Central memory CD8-positive, alpha-beta T cell (primary cell): Measurements from ENCODE around the gene UBAC1.
A peak's percentile ranks its signal among the peaks of the same experiment; 100 is the strongest.

Experiments
- ATAC-seq: fragments of 150-1000 bp; cut with Tn5 transposase; replicated peaks from 2 replicates; pipeline ENCODE4 v1.10.0; 2022; ENCODE audit warnings: mild to moderate bottlenecking, moderate FRiP score, moderate number of reproducible peaks; ENCODE audit not compliant: poor library complexity, severe bottlenecking; ENCODE audit errors: extremely low read depth
- DNase-seq, 2 donors: peaks; one replicate each; pipeline ENCODE4 v3.0.0; 2021; ENCODE audit warnings: low spot score in 2 of 2
- H3K27ac Mint-ChIP-seq: one replicate; pipeline ENCODE4 v1.8.0; 2022; ENCODE audit warnings: low read depth, mild to moderate bottlenecking, moderate library complexity, mixed read lengths
- H3K27me3 Mint-ChIP-seq: one replicate; pipeline ENCODE4 v1.8.0; 2022; ENCODE audit warnings: mixed read lengths
- H3K36me3 Mint-ChIP-seq: one replicate; pipeline ENCODE4 v1.8.0; 2022; ENCODE audit warnings: mild to moderate bottlenecking, moderate library complexity, mixed read lengths; ENCODE audit not compliant: insufficient read depth
- H3K4me1 Mint-ChIP-seq: one replicate; pipeline ENCODE4 v1.8.0; 2022; ENCODE audit warnings: mixed read lengths
- H3K4me3 Mint-ChIP-seq: one replicate; pipeline ENCODE4 v1.8.0; 2022; ENCODE audit warnings: mild to moderate bottlenecking, moderate library complexity, mixed read lengths
- H3K9me3 Mint-ChIP-seq: one replicate; pipeline ENCODE4 v1.8.0; 2022; ENCODE audit warnings: mixed read lengths

UBAC1 gene

GRCh38 chr9:135930446-135931345 lies 30.5 kb downstream of the UBAC1 start:
- Mint-ChIP-seq H3K9me3 (no peaks in the 10 kb centered on the region), H3K4me3 (no peak overlapping the region), H3K4me1 (no peaks in the 10 kb centered on the region), H3K27ac (no peak overlapping the region), H3K36me3 (peaks cover 20% of the 10 kb centered on the region), H3K27me3 (no peaks in the 10 kb centered on the region)
- no peak for DNase-seq
- ATAC-seq: no peak

GRCh38 chr9:135929656-135930445 lies 31.3 kb downstream of the UBAC1 start:
- Mint-ChIP-seq H3K36me3 (peaks cover 18% of the 10 kb centered on the region), H3K27ac (no peak overlapping the region), H3K4me3 (no peak overlapping the region), H3K9me3 (no peaks in the 10 kb centered on the region), H3K27me3 (no peaks in the 10 kb centered on the region), H3K4me1 (no peaks in the 10 kb centered on the region)
- no peak for DNase-seq
- no peak for ATAC-seq

- no peak for ATAC-seq
- no peak overlapping the region for H3K4me3 Mint-ChIP-seq
- no peaks in the 10 kb centered on the region for H3K4me1 Mint-ChIP-seq
- H3K36me3 Mint-ChIP-seq: peaks cover 16% of the 10 kb centered on the region
- DNase-seq: no peak
- no peaks in the 10 kb centered on the region for H3K9me3 Mint-ChIP-seq
- no peak overlapping the region for H3K27ac Mint-ChIP-seq
- H3K27me3 Mint-ChIP-seq: no peaks in the 10 kb centered on the region
Observed at GRCh38 chr9:135928731-135929655, 32.2 kb downstream of the UBAC1 start.

GRCh38 chr9:135928074-135928730 lies 33.0 kb downstream of the UBAC1 start:
- H3K27ac Mint-ChIP-seq: no peak overlapping the region

GRCh38 chr9:135927195-135928013 lies 33.8 kb downstream of the UBAC1 start:
- H3K4me3 Mint-ChIP-seq: no peak overlapping the region

More at GRCh38 chr9:135928074-135928730, 33.0 kb downstream of the UBAC1 start:
- Mint-ChIP-seq H3K9me3 (no peaks in the 10 kb centered on the region), H3K36me3 (peaks cover 14% of the 10 kb centered on the region), H3K4me3 (no peak overlapping the region), H3K27me3 (no peaks in the 10 kb centered on the region), H3K4me1 (no peaks in the 10 kb centered on the region)
- ATAC-seq (no peak), DNase-seq (no peak)

GRCh38 chr9:135926402-135927194 lies 34.6 kb downstream of the UBAC1 start:
- no peaks in the 10 kb centered on the region for H3K4me1 Mint-ChIP-seq
- H3K27ac Mint-ChIP-seq: no peak overlapping the region
- DNase-seq (no peak), ATAC-seq (peak; percentile 40)
- peaks cover 7% of the 10 kb centered on the region for H3K36me3 Mint-ChIP-seq
- no peaks in the 10 kb centered on the region for H3K9me3 Mint-ChIP-seq
- no peak overlapping the region for H3K4me3 Mint-ChIP-seq
- H3K27me3 Mint-ChIP-seq: no peaks in the 10 kb centered on the region

More at GRCh38 chr9:135927195-135928013, 33.8 kb downstream of the UBAC1 start:
- DNase-seq (no peak), ATAC-seq (no peak)
- Mint-ChIP-seq H3K4me1 (no peaks in the 10 kb centered on the region), H3K27me3 (no peaks in the 10 kb centered on the region), H3K9me3 (no peaks in the 10 kb centered on the region), H3K27ac (no peak overlapping the region), H3K36me3 (peaks cover 10% of the 10 kb centered on the region)

- DNase-seq (no peak), ATAC-seq (no peak)
- Mint-ChIP-seq H3K36me3 (peaks cover 3% of the 10 kb centered on the region), H3K27me3 (no peaks in the 10 kb centered on the region), H3K4me3 (no peak overlapping the region), H3K27ac (no peak overlapping the region), H3K9me3 (no peaks in the 10 kb centered on the region), H3K4me1 (no peaks in the 10 kb centered on the region)
Observed at GRCh38 chr9:135925496-135926133, 35.6 kb downstream of the UBAC1 start.

- Mint-ChIP-seq H3K4me3 (no peak overlapping the region), H3K9me3 (no peaks in the 10 kb centered on the region), H3K27ac (no peak overlapping the region), H3K36me3 (peaks cover under 1% of the 10 kb centered on the region), H3K4me1 (no peaks in the 10 kb centered on the region), H3K27me3 (no peaks in the 10 kb centered on the region)
- DNase-seq (no peak), ATAC-seq (no peak)
Observed at GRCh38 chr9:135924628-135925338, 36.4 kb downstream of the UBAC1 start.

GRCh38 chr9:135923508-135923907 lies 37.7 kb downstream of the UBAC1 start:
- Mint-ChIP-seq H3K27me3 (no peaks in the 10 kb centered on the region), H3K27ac (no peak overlapping the region), H3K4me3 (no peak overlapping the region), H3K36me3 (no peaks in the 10 kb centered on the region), H3K9me3 (peaks cover 6% of the 10 kb centered on the region), H3K4me1 (no peaks in the 10 kb centered on the region)
- DNase-seq: no peak
- no peak for ATAC-seq

GRCh38 chr9:135921749-135922310 lies 39.3 kb downstream of the UBAC1 start:
- Mint-ChIP-seq H3K27ac (no peak overlapping the region), H3K4me1 (no peaks in the 10 kb centered on the region), H3K27me3 (no peaks in the 10 kb centered on the region), H3K9me3 (peaks cover 6% of the 10 kb centered on the region), H3K4me3 (no peak overlapping the region), H3K36me3 (no peaks in the 10 kb centered on the region)
- ATAC-seq (no peak), DNase-seq (no peak)
